ENCODE measurements around the gene SLC13A5.

GRCh38 chr17:6667516-6667915 lies 45.7 kb downstream of the SLC13A5 start:
- TF ChIP-seq, protein P1, sequence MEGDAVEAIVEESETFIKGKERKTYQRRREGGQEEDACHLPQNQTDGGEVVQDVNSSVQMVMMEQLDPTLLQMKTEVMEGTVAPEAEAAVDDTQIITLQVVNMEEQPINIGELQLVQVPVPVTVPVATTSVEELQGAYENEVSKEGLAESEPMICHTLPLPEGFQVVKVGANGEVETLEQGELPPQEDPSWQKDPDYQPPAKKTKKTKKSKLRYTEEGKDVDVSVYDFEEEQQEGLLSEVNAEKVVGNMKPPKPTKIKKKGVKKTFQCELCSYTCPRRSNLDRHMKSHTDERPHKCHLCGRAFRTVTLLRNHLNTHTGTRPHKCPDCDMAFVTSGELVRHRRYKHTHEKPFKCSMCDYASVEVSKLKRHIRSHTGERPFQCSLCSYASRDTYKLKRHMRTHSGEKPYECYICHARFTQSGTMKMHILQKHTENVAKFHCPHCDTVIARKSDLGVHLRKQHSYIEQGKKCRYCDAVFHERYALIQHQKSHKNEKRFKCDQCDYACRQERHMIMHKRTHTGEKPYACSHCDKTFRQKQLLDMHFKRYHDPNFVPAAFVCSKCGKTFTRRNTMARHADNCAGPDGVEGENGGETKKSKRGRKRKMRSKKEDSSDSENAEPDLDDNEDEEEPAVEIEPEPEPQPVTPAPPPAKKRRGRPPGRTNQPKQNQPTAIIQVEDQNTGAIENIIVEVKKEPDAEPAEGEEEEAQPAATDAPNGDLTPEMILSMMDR (conservative IDR thresholded peaks at IDR 0.05; ENCODE audit: low read length), result no peak
- no peak for TF ChIP-seq EZH2phosphoT487 (IDR thresholded peaks at IDR 0.05; ENCODE audit: borderline replicate concordance)
